ENCODE results near the gene RGL1.
A peak's percentile ranks its signal among the peaks of the same experiment; 100 is the strongest.

RGL1 gene

GRCh38 chr1:183870351-183871077 lies 65.6 kb downstream of the RGL1 start:
- DNase-seq: no peak

GRCh38 chr1:183871142-183871541 lies 66.2 kb downstream of the RGL1 start:
- no peak for DNase-seq

- DNase-seq: no peak
Measured at GRCh38 chr1:183871601-183872000, 66.7 kb downstream of the RGL1 start.

- DNase-seq: no peak
Measured at GRCh38 chr1:183872403-183872802, 67.5 kb downstream of the RGL1 start.

GRCh38 chr1:183873642-183874041 lies 68.7 kb downstream of the RGL1 start:
- DNase-seq: no peak

- no peak for DNase-seq
Measured at GRCh38 chr1:183876309-183876708, 71.4 kb downstream of the RGL1 start.

- DNase-seq: no peak
Measured at GRCh38 chr1:183877053-183877720, 72.3 kb downstream of the RGL1 start.

- no peak for DNase-seq
Measured at GRCh38 chr1:183879494-183879893, 74.6 kb downstream of the RGL1 start.

- no peak for DNase-seq
Measured at GRCh38 chr1:183879966-183880365, 75.0 kb downstream of the RGL1 start.

GRCh38 chr1:183880531-183881243 lies 75.8 kb downstream of the RGL1 start:
- no peak for DNase-seq

GRCh38 chr1:183881387-183882131 lies 76.6 kb downstream of the RGL1 start:
- DNase-seq: no peak

- no peak for DNase-seq
Measured at GRCh38 chr1:183882335-183883167, 77.6 kb downstream of the RGL1 start.

- DNase-seq: no peak
Measured at GRCh38 chr1:183883623-183884022, 78.7 kb downstream of the RGL1 start.

GRCh38 chr1:183884526-183884925 lies 79.6 kb downstream of the RGL1 start:
- DNase-seq: no peak

- DNase-seq: no peak
Measured at GRCh38 chr1:183885142-183885735, 80.3 kb downstream of the RGL1 start.

GRCh38 chr1:183886083-183886828 lies 81.3 kb downstream of the RGL1 start:
- no peak for DNase-seq

GRCh38 chr1:183886853-183887252 lies 81.9 kb downstream of the RGL1 start:
- no peak for DNase-seq

GRCh38 chr1:183887826-183888819 lies 83.2 kb downstream of the RGL1 start:
- DNase-seq: peak; percentile 39

GRCh38 chr1:183889095-183889494 lies 84.2 kb downstream of the RGL1 start:
- DNase-seq: no peak
